G401 (cell line): ENCODE results near the gene OR8B3. TPM values are rescaled to one million over a fixed set of nuclear protein-coding genes. Genes with fewer than 3 reads are reported as not detected.
"Not testable (repeated sequence)": the region's sequence is repeated elsewhere in the genome, so short reads cannot be mapped to it uniquely, and the experiment has no call there.

Experiments
- DNase-seq: peaks from one replicate; pipeline ENCODE4 v3.0.0-alpha.2; 2015; ENCODE audit warnings: low spot score
- in situ Hi-C: cut with HindIII; loops from 2 replicates; pipeline ENCODE4 v1.10.0; 2016; ENCODE audit warnings: low sequenced_read_pairs, mixed read lengths
- total RNA-seq: library from RNA; depleted of rRNA; stranded (reverse); fragments of >200 nt; shearing (Covaris generic); gene quantifications from 2 replicates; pipeline ENCODE4 v1.2.3, GENCODE V29; 2014; rRNA removed

OR8B3 gene, protein sequence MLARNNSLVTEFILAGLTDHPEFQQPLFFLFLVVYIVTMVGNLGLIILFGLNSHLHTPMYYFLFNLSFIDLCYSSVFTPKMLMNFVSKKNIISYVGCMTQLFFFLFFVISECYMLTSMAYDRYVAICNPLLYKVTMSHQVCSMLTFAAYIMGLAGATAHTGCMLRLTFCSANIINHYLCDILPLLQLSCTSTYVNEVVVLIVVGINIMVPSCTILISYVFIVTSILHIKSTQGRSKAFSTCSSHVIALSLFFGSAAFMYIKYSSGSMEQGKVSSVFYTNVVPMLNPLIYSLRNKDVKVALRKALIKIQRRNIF
- not detected in 2 replicates for total RNA-seq

DNA sequence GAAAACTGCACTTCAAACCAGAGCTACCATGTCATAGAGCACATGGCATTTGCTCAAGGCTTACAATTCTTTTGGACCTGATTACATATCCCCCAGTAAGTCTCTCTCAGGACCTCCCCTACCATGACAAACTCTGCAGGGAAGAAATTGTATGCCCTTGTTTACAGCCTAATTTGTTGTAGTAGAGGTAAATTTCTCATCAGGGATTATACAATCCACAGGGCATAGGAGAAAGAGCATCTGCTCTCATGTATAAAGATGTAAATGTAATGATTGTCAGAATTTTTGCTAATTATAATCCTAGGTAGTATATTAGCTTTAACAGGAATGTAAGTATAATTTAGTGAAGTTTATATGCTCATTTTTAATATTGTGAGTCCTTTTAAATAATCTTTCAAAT, at the start of gene OR8B3:
Gene OR8B3 (minus strand): TSS at position 101 of the 400 bp plus-strand sequence. CDS start 1,673 bp downstream, outside the sequence.
- in situ Hi-C loops = no loop called here
- DNase-seq = no peak

DNA sequence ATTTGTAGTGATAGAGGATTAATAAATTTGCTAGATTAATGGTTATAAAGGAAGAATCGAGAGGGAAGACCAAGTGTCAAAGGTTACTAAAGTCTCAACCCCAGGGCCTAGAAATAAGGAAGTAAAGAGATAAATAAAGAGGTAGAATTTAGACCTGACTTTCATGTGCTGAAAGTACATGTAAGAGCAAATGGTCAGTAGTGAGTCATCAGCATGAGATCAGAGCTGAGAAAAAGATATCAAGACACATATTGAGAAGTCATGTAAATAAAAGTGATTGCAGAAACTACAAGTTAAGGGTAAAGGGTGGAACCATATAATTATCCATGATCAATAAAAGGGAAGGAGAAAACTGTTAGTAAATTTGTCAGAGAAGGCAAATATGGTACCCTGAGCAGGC, 48.1 kb upstream of the OR8B3 start:
- DNase-seq = no peak
- in situ Hi-C loops = no loop called here

DNA sequence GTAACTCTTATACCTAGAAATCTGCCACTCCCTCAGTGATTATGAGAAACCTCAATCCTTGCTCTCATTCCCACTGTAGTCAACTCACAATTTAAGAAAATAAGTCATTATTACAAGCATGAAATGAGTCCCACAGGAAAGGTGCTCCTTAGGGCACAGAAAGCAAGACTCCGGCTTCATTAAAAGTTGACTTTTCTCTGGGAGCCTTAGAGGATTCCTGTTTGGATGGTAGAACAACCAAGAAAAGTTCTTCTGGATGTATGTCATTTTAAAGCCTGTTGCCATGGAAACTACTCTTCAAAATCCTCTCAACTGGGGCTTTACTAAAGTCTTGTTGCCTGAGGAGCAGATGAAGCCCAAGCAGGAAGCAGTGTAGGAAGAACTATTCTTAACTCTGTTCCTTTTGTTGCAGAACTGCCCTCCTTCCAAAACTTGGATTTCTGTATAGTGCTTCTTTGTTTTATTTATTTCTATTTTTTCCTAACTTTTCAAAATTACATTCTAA, 46.9 kb upstream of the OR8B3 start, which contains the start of gene OR8B8:
Gene OR8B8 (minus strand): TSS at position 51 of the 505 bp plus-strand sequence. CDS start 4,611 bp downstream, outside the sequence.
- in situ Hi-C loops = no loop called here
- no peak for DNase-seq

DNA sequence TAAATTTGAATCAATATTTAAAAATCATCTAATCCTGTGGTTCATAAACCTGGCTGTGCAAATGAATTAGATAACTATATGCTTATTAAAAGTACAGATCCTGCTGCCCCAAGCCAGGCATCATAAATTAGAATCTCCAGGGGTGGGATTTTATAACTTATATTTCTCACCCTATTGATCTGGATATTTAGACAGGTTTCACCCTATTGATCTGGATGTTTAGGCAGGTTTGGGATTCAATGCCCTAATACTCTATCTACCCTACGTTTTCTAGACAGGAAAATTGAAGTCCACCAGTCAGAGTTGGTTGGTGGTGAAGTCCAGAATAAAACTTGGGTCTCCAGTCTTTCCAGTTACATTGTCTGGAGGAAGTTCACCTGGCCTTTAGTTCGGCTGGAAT, 44.0 kb upstream of the OR8B3 start:
- no peak for DNase-seq
- in situ Hi-C loops = no loop called here

DNA sequence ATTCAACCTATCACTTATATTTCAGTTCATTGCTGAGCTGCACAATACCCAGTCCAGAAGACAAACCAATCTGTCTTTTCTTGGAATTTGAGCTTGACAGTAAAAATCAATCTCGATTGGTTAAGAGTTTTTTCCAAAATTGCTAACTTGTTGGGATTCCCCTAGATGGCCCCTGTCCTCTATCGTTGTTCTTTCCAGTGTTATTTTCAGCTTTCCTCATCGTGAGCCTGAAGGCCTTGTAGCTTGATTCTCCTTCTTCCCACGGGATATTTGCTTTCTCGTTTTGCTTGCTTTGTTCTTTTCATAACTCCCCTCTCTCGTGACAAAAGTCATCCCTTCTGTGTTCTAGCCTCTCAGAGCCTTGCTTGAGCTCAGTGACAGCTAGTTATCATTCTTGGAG, 43.6 kb upstream of the OR8B3 start:
- no peak for DNase-seq
- in situ Hi-C loops = no loop called here

DNA sequence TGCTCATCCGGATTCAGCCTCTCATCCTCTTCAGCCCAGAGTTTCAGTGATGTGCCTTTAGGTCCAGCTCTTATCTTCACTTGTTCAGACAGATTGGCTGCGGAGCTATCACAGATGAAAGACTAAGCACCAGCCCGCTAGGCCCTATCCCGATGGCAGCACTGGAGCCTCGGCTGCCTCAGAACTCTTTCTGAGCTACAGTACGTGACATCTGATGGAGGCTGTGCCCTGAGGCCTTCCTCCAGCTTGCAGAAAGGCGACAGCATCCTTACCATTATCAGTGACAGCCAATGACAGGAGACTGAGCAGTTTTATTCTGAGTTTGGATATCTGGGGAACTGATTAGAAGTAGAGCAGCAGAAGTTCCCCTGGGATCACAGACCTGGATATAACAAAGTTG, 42.7 kb upstream of the OR8B3 start:
- in situ Hi-C loops = no loop called here
- no peak for DNase-seq

DNA sequence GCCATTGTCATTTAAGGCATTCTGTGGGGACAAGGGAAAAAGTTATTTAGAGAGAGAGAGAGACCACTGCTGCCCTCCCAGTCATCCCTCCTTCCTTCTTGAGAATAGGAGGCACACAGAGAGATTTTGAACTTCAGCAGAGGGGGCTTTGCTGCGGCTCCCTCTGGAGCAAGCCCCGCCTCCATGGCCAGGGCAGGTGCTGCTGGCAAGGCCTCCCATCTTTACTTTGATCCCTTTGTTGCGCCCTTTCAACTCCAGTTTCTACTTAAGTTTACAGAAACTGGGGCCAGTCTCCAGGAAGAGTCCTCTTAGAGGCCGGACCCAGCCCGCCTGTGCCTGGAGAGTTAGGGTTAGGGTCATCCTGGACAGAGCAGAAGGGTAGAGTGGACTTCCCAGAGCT, 42.3 kb upstream of the OR8B3 start:
- in situ Hi-C loops = no loop called here
- DNase-seq = no peak

DNA sequence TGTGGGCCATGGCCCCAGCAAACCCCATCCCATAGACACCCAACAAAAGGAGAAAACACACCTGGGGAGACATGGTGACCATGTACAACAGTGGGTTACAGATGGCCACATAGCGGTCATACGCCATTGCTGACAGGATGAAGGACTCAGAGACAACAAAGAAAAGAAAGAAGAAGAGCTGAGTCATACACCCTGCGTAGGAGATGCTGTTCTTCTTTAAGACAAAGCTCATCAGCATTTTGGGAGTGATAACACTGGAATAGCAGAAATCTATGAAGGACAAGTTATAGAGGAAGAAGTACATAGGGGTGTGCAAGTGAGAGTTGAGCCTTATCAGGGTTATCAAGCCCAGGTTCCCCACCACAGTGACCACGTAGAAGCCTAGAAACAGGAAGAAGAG, 41.8 kb upstream of the OR8B3 start:
- no peak for DNase-seq
- in situ Hi-C loops = no loop called here

DNA sequence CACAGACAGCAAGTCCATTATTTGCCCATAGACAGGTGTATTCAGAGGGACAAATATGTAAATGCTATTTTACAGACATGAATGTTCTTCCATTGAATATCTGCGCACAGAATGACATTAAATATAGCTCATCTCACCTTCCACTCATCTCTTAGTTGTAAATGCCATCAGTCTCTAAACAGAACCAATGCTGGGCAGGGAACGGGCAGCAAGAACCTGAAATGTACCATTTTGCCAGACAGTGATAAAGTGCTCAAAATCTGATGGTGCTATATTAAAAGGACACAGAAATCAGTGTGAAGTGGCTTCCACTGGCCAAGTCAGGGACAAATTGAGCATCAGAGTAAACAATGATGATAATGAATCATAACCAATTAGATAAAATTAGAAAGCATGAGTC, 35.9 kb upstream of the OR8B3 start:
- in situ Hi-C loops = no loop called here
- DNase-seq = no peak

DNA sequence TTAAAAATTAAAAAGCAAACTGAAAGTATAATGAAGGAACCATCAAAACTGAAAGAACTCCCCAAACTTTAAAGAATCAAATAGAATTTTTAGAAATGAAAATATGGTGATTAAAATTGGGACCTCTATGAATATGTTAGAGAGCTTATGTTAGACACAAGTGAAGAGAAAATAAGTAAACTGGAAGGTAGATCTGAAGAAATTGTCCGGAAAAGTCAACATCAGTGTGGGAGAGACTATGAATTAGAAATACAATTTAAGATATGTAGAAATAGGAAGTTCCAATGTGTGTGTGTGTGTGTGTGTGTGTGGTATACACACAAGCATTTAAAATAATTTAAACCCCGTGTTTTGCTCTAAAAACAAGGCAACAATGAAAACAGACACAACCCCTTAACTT, 30.8 kb upstream of the OR8B3 start:
- in situ Hi-C loops = no loop called here
- no peak for DNase-seq

DNA sequence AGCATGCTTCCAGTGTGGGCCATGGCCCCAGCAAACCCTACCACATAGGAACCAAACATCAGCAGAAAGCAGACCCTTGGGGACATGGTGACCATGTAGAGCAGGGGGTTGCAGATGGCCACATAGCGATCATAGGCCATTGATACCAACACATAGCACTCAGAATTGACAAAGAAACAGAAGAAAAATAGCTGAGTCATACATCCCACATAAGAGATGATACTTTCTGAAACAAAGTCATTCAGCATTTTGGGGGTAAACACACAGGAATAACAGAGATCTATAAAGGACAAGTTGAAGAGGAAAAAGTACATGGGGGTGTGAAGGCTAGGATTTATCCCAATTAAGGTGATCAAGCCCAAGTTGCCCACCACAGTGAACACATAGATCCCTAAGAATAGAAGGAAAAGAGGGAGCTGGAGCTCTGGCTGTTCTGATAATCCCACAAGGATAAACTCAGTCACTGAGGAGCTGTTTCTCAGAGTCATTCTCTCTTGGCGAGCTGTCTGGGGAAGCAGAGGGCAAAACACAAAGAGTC, 25.6 kb upstream of the OR8B3 start, which contains the start of gene OR8B4:
Gene OR8B4 (minus strand): TSS at position 488 of the 538 bp plus-strand sequence. CDS start 0 bp downstream, at position 488.
- in situ Hi-C loops = no loop called here
- DNase-seq = no peak

DNA sequence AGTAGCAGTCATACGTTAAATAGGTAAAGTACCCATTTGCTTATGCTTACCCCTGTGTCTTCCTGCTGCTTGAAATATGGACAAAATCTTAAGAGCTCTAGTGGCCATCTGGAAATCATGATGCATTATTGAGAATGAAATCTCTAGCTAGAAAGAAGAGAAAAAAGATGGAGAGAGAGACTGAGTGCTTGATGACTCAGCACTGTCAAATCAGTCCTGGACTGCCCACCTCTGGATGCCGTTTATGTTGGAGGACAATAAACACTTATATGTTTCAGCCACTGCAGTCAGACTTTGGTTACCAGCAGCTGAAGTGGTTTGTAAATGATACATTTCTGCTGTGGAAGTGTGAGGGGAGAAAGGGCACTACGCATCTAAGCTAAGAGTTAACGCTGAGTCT, 22.2 kb upstream of the OR8B3 start:
- in situ Hi-C loops = no loop called here
- no peak for DNase-seq

DNA sequence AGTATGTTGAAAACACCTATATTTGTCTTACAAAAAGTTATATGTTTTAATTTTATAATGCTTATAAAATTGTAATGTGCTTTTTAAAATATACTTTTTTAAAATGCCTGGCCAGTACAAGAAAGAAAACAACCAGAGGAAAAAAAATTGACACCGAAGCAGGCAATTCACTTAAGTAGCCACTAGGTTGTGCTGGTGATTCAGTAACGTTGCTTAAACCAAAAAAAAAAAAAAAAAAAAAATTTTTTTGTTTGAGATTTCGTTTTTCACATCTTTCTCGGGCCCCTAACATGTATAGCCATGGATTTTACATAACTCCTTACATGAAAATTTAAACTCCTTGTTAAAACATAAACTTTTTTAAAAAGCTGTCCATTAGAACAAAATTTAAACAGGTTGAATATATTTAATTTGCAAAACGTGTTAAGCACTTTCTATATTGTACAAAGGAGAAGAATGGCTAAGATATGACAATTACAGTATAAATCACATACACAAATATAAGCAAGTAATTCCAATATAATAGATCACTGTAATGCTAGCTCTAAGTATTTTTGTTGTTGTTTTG, 16.6 kb upstream of the OR8B3 start:
- peak; percentile 12 for DNase-seq
- in situ Hi-C loops = no loop called here

DNA sequence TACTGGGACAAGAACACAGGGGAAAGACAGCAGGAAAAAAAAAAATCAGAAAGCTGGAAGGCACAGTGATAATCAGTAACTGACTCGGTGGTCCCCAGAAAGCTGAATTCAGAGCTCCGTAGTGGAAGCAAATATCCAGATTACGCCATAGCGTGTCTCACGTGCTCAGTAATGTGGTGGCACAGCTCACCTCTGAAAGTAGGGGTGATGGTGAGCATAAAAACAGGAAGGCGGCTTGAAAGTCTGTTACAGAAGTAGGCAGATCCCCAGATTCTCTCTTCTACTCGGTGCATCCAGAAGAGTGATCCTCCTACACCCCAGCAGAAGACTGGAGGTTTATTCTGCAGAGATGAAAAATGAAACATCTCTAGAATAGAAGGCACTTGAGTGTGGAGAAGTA, 11.1 kb upstream of the OR8B3 start:
- in situ Hi-C loops = no loop called here

DNA sequence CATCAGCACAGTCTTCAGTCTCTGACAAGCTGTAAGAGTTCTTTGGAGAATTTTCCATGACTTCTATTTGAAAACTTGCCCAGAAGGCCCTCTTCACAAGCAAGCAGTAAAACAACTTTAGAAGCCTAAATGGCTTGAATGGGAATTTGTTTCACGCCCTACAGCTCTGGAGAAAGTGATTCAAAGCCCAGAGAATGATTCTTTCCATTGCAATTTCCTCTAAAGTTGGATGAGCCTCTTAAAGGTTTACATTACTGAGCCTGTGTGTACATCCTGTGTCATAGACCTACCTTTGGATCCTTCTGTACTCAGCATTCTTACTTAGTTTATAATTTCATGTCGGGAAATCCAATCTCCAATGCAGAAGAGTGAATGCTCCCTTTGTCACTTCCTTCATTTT, 6.8 kb upstream of the OR8B3 start:
- in situ Hi-C loops = no loop called here
- DNase-seq = no peak

More for the DNA sequence above, 11.1 kb upstream of the OR8B3 start:
- DNase-seq = no peak

DNA sequence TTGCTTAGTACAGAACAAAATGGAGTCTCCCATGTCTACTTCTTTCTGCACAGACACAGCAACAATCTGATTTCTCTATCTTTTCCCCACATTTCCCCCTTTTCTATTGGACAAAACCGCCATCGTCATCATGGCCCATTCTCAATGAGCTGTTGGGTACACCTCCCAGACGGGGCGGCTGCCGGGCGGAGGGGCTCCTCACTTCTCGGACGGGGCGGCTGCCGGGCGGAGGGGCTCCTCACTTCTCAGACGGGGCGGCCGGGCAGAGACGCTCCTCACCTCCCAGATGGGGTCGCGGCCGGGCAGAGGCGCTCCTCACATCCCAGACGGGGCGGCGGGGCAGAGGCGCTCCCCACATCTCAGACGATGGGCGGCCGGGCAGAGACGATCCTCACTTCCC, 4.4 kb upstream of the OR8B3 start:
- in situ Hi-C loops, DNase-seq: not testable (repeated sequence)

DNA sequence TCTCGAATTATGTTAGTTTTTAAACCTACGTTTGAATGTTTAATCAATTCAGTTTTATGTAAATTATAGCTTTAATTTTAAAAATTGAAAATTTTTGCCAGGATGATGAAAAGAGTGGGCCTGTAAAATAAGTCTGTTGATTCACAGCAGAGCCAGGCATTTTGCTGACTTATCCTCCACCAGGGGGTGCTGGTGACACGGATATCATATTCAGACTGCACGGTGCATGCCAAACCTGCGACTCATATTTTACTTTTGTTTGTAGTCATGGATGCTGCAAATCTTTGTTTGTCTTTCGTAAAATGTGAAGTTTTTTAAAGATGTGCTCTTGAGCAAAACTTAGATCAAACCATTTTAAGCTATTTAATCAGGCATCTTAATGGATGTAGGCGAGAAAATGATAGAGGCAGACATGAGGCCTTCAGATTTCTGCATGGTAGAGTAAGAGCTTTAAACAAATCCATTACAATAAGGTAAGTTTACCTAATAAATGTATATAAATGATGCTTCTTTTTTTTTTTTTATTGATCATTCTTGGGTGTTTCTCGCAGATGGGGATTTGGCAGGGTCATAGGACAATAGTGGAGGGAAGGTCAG, 3.6 kb upstream of the OR8B3 start:
- DNase-seq = peak; percentile 15
- in situ Hi-C loops = no loop called here

DNA sequence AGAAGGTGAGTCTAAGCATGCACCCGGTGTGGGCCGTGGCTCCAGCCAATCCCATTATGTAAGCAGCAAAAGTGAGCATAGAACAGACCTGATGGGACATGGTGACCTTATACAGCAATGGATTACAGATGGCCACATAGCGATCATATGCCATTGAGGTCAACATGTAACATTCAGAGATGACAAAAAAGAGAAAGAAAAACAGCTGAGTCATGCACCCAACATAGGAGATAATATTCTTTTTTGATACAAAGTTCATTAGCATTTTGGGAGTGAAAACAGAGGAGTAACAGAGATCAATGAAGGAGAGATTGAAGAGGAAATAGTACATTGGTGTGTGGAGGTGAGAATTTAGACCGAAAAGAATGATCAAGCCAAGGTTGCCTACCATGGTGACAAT, 2.0 kb downstream of the OR8B3 start:
- in situ Hi-C loops, DNase-seq: not testable (repeated sequence)

DNA sequence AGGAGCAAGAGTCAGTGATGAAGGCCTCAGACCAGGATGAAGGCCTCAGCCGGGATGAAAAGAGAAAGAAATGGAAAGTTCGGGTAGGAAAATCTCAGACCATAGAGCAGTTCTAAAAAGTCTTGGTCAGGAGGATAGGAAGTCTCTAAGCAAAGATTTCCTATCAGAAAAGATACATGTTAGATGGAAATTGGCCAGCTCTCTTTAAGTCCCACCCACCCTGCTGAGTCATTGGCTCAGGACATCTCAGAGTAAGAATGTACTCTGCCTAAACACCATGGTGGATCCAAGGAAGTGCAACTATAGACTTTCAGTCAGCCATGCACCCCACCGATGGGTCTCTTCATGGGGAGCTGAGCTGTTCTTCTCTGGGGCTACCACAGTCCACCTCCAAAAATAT, 4.4 kb downstream of the OR8B3 start:
- in situ Hi-C loops = no loop called here
- no peak for DNase-seq

DNA sequence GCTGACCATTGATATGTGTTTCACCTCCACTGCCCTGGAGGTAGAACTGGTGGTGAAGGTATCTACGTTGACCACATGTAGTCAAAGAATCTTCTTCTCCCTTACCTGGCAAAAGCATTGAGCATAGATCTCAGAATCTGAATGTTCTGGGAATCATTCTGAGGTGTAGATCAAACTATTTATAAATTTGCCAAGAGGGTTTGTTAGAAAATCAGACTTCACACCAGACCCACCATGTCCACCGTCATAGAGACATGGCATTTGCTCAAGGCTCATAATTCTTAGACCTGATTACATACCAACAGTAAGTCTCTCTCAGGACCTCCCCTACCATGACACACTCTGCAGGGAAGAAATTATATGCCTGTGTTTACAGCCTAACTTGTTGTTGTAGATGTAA, 14.4 kb downstream of the OR8B3 start, which contains the start of gene OR8B2:
Gene OR8B2 (minus strand): TSS at position 101 of the 400 bp plus-strand sequence. CDS start 1,156 bp downstream, outside the sequence.
- in situ Hi-C loops = no loop called here
- DNase-seq = no peak
